Measurements from ENCODE around the gene PRR13.
"Not testable (repeated sequence)": the region's sequence is repeated elsewhere in the genome, so short reads cannot be mapped to it uniquely, and the experiment has no call there.

PRR13 gene

DNA sequence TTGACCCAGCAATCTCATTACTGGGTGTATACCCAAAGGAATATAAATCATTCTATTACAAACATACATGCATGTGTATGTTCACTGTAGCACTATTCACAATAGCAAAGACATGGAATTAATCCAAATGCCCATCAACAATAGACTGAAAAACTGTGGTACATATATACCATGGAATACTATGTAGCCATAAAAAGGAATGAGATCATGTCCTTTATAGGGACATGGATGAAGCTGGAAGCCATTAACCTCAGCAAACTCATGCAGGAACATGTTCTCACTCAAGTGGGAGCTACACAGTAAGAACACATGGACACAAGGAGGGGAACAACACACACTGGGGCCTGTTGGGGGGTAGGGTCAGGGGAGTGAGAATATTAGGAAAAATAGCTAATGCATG, 2.0 kb upstream of the PRR13 start:
- not testable (repeated sequence) for DNase-seq

DNA sequence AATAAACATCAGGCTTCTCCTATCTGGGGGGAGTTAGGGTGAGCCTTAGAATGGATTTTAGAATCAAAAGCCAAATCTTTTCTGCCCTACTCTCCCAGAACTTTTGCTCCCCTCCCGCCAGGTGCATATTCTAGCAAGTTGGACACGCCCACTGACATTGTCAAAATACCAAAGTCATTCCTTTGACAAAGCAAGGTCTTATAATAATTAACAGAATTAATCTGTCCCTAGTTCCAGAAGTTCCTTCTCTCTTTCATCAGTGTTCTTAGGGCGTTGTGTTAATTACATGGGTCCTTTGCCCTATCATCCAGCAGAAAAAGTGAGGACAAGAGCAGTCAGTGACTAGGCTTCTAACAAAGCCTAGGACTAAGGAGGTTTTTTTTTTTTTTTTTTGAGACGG, 2.4 kb downstream of the PRR13 start:
- no peak for DNase-seq

DNA sequence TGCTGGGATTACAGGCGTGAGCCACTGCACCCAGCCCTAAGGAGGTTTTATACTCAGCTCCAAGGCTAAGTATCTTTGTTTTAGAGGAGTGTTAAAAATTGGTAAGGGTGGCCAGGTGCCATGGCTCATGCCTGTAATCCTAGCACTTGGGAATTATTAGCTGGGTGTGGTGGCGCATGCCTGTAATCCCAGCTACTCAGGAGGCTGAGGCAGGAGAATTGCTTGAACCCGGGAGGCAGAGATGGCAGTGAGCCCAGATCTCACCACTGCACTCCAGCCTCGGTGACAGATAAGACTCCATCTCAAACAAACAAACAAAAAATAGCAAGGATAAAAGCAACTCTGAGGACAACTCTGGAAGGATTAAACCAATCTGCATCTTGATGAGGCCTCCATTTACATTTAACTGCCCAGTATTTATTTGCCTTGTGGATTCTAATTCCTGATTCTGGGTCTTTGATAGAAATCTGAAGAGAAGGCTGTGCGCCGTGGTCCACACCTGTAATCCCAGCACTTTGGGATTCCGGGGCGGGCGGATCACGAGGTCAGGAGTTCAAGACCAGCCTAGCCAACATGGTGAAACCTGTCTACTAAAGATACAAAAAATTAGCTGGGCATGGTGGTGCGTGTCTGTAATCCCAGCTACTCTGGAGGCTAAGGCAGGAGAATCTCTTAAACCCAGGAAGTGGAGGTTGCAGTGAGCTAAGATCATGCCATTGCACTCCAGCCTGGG, 3.2 kb downstream of the PRR13 start:
- DNase-seq = not testable (repeated sequence)

DNA sequence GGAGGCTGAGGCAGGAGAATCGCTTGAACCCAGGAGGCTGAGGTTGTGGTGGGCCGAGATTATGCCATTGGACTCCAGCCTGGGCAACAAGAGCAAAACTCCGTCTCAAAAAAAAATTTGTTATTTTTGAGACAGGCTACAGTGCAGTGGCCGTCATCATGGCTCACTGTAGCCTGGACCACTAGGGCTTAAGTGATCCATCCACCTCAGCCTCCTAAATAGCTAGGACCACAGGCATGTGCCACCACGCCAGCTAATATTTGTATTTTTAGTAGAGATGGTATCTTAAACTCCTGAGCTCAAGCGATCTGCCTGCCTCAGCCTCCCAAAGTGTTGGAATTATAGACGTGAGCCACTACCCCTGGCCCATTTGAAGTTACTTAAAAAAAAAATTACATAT, 9.4 kb downstream of the PRR13 start:
- no peak for DNase-seq

DNA sequence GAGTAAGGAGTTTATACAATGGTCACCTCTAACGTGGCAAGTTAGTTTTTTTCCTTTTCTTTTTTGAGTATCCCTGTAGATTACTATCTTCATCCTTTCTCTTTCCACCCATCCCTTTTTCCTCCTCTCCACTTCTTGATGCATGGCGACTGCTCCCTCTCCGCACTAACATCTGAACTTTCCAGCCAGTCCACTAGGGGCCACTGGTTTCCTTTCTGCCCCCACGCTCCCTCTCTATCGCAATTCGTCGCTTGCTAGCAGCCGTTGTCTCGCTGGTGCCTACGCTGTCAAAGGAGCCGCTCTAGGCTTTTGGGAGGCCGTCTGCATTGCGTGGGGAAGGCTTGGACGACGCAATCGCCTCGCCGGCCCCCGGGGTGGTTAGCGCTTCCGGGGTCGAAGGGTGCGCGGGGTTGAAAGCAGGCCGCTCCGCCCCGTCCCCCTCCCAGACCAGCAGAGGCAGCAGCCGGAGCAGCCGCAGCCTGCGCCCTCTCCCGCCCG, 10.2 kb downstream of the PRR13 start, which contains the start of gene PCBP2:
TSS of gene PCBP2 (plus strand) at position 442 of the 498 bp plus-strand sequence. CDS start 2,699 bp downstream, outside the sequence.
- peak; percentile 99 for DNase-seq

DNA sequence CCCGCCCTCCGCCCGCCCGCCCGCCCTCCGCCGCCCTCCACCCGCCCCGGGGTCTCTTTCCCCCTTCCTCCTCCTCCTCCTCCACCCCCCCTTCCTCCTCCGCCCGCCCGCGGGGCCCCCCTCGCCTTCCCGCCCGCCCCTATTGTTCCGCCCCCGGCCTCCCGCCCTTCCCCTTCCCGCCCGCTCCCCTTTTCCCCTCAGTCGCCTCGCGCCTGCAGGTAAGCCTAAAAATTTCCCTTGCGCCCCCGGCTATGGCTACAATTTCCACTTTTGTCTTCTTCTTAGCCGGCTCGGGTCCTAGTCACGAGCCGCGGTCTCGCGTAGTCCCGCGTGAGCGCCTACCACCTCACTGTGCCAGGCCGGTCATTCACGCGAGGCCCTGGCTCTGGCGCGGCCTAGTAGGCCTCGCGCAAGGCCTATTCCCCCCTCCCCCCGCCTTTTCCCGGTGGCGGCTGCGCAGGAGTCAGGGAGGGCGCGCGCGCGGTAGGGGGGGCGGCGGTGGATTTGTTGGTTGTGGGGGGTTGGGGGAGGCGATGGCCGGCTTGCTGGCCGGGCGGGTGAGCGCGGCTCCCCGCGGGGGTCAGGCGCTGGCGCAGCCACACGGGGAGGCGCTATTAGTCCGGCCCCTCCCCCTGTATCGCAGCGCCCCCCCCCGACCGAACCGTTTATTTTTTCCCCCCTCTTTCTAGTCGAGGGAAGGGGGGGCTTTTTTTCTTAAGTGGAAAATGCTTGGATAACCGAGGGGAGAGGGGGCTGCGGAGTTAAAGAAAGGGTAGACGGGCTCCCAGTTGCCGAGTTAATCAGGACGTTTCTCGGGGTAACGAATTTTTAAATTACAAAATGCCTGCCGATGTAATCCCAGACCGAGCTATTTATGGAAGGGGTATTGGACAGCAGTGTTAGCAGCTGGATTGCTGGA, 10.9 kb downstream of the PRR13 start:
- peak; percentile 76 for DNase-seq

DNA sequence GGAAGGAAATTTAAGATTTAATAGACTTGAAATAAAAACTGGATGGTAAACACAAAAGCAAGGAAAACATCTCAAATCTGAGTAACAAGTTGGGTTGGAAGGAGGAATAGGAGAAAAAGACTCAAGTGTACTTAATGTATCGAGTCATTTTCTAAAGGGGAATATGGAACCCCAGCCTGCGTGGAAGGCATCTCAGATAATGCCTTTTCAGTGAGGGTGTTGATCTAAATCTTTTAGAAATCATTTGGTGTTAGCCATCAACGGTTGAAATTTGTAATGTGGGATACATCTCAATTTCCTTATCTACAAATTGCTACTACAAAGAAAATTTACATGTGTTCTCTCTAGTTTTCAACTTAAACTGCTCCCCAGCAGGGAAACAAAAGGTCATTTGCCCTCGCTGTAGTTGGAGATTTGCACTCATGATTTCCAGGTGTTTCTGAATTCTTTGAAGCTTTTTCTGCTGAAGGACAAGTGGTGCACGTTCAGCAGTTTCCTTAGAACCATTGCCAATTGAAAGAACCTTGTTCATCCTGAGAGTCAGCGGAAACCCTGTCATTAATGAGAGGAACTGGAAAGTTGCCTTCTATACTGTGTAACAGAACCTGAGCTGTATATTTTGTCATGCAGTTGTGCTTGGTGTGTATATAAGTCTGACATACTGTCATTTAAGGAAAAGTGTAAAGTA, 12.6 kb downstream of the PRR13 start:
- no peak for DNase-seq

DNA sequence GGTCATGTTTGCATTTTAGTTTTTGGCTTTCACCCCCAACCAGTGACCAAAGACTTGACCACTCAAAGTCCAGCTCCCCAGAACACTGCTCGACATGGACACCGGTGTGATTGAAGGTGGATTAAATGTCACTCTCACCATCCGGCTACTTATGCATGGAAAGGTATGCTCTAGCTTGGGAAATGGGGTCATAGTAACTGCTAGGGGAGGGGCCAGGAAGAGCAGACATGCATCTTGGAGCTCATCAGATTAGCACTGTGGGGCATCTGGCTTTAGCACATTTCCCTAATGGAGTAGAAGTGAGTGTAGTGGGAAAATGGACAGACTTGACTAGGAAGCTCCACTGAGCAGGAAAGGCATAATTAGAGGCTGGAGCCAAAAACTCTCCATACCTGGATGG, 13.2 kb downstream of the PRR13 start:
- DNase-seq = no peak

DNA sequence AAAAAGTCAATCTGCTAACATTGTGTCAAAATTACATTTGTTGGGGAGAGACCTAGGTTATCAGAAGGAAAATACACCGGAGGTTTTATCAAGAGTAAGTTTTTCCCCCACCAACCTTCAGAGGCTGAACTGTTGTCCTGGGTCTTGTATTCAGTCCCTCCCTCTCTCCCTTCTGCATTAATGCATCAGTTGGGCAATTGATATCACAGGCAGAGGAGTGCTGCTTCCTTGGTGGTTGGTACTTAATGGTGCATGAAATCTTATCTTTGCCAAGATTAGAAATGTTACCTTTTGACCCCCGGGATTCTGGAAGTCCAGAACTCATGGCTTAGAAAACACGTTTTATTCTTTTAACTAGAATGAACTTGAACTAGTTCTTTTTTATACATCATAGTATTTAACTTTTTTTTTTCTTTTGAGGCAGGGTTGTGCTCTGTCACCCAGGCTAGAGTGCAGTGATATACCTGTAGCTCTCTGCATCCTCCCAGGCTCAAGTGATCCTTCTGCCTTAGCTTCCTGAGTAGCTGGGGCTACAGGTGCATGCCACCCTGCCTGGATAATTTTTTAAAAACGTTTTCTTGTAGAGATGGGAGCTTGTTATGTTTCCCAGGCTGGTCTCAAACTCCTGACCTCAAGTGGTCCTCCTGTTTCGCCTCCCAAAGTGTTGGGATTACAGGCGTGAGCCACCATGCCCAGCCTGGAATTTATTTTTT, 15.3 kb downstream of the PRR13 start:
- DNase-seq = no peak

DNA sequence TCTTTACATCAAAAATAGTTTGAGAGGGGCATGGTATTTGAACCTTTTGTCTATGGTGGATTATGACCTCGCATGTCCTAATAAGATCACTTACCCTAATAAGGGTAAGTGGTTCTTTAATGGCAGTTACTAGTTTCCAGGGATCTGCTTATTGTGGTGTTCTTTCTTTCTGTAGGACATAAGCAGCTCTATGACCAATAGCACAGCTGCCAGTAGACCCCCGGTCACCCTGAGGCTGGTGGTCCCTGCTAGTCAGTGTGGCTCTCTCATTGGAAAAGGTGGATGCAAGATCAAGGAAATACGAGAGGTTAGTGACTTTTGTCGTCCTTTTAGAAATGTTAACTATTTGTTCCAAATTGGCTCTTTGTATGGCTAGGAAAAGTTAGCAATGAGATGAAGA, 17.6 kb downstream of the PRR13 start:
- no peak for DNase-seq

DNA sequence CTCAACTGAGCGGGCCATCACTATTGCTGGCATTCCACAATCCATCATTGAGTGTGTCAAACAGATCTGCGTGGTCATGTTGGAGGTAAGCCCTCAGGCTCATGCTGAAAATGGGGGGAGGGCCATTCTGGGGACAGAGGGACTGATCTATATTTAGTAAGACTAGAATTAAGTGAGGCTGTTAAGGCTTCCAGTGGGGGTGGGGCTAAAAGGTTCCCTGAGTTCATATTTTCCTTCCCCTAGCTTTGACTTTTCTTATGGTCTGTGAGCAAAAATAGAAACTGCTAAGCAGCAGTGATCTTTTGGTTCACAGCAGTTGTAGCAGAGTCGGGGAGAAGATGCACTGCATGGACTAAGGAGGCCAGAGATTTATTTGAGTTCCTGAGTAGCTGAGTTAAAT, 19.5 kb downstream of the PRR13 start:
- DNase-seq = no peak

DNA sequence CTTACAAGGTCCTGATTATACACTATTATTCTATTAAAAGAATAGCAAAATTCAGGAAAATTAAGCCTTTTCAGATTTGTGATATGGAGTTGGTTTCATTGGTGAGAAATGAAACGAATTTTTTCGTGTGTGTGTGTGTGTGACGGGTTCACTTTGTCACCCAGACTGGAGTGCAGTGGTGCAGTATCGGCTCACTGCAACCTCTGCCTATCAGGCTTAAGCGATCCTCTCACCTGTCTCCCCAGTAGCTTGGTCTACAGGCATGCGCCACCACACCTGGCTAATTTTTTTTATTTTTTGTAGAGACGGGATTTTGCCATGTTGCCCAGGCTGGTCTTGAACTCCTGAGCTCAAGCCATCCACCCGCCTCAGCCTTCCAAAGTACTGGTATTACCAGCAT, 20.1 kb downstream of the PRR13 start:
- DNase-seq = no peak

DNA sequence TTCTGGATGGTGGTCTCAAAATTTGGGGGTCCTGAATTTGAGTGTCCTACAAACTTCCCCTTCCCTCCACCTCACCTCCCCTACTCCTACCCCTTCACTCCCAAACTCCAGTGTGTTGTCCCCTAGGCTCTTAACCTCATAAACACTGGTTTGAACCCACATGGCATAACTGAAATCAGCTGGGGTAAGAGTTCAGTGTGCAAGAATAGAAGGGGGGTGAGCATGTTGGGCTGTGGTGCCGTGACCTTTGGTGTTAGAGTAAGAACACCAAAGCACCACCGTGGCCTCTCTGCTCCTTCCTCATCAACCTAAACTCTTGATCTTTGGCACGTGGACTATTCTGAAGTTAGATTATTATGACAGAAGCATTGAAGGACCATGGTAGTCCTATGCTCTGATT, 21.4 kb downstream of the PRR13 start:
- no peak for DNase-seq

DNA sequence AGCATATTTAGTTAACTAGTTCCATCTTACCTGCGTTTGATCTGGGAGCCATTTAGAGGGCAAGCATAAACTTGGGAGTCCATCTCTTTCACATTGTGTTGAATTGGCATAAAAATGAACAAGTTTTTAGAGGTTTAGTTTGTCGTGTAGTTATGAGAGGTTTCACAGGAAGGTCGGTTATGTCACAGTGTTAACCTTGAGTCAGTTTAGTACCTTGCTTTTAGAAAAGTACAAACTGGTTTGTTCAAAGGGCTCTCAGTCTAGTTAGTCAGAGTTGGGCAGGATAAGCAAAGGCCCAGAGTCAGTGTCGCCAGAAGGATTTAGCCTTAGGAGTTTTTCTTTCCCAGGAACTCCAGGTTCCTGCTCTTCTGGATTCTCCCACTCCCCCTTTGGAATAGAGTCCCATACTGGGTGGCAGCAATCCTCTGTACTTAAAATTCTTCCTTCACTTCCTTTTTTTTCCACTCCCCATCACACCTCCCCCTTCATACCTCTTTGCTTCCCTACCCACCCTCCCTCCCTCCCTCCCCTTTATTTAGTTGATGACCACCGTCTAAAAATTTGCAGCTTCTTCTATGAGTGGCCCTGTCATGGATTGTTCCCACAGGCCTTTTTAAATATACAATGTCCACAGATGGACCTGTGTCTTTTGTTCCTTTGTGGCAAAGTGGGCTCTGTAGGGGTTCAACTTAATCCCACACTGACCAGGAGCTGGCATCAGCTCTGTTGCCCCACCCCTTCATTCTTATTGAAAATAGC, 22.4 kb downstream of the PRR13 start:
- DNase-seq = no peak

DNA sequence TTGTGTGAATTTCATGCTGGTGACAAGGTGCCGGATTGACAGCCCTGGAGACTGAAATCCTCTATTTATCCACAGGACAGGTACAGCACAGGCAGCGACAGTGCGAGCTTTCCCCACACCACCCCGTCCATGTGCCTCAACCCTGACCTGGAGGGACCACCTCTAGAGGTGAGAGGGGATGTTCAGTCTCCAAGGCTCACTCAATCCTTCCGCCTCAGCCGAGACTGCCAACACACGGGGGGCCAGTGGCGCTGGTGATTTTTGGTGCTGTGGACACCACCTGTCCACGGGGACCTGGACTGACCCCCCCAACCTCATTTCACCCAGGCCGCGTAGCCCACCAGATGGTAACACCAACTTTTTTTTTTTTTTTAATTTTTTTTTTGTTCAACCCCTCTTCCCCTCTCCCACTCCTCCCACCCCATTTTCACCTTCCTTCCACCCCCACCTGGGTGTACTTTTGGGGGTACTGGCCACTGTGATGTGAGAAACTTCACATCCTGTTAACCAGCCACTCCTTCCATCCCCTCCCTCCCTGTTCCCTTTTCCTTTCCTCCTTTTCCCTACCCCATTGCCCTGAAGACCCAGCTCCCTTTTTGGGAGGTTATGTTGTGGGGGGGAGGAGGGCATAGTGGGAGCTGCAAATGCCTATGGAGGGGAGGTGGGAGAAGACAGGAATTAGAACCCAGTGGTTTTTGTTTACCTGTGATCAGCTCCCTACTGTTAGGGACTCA, 23.3 kb downstream of the PRR13 start:
- no peak for DNase-seq

DNA sequence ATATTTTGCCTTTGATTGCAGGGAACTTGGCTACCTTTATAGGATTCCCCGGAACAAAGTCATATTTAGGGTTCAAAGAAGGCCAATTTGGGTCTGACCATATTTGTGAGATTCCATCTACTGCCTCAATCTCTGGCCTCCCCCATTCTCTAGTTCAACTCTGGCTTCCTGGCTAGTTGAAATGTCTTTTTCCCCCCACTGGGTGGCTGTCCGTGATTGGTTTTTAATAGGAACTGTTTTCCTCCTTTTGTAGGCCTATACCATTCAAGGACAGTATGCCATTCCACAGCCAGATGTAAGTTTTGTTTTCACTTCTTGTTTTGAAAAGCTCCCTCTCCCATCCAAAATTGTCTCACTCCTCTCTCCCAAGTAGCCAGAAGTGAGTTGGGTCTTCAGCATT, 24.1 kb downstream of the PRR13 start:
- DNase-seq = no peak

DNA sequence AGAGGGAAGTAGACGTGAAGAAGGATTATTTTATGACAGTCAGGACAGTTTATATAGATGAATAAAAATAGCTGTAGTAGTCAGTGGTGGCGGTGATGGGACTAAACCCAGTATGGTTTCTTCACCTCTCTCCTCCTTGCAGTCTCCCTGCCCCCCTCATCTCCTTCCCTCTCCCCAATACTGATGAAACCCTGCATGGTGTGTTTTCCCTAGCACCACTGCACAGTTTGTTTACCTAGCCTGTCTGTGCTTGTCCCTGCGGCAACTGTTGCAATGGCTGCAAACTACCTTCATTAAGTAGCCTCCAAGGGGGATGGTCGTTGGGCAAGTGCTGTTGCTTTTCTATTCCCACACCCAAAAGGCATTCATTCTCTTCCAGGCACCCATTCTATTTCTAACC, 25.1 kb downstream of the PRR13 start:
- no peak for DNase-seq

DNA sequence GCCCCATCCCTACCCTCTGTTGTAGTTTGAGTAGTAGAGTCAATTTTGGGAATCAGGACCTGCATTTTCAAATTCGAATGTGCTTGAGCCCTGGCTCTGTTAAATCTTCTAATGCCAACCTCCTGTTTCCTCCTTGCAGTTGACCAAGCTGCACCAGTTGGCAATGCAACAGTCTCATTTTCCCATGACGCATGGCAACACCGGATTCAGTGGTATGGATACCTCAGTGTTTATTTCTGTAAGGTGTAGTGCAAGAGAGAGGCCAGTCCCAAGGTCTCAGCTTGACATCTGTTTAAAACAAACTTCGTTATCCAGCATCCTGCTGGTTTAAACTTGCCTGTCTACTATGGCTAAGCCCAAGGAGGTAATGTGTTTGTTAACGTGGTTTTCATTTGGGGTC, 25.5 kb downstream of the PRR13 start:
- DNase-seq = no peak

DNA sequence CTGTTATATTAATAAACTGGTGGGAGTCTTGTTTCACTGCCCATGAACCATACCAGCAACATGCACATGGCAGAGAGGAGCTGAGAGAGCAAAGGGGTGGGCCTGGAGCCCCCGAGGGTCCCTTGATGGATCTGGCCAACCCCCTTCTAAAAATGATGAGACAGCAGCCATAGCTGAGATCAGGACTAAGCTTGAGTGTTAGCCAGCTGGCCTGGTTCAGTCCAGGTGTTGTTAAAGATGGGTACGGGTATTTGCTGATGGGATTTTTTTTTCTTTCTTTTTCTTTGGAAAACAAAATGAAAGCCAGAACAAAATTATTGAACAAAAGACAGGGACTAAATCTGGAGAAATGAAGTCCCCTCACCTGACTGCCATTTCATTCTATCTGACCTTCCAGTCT, 26.3 kb downstream of the PRR13 start:
- DNase-seq = no peak

DNA sequence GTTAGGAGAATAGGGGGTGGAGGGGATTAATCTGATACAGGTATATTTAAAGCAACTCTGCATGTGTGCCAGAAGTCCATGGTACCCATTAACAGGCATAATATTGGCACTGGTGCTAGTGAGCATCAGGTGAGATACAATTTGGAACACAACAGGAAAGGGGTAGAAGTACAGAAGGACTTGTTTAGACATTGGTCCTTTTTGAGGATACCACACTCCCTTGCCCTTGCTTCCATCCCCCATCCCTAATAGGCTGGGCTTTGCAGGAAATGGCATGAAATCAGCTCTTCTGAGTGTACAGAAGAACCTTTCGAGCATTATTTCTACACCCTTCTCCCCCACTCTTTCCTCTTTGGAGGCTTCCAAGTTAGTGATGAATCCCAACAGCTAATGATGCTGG, 26.7 kb downstream of the PRR13 start:
- no peak for DNase-seq

DNA sequence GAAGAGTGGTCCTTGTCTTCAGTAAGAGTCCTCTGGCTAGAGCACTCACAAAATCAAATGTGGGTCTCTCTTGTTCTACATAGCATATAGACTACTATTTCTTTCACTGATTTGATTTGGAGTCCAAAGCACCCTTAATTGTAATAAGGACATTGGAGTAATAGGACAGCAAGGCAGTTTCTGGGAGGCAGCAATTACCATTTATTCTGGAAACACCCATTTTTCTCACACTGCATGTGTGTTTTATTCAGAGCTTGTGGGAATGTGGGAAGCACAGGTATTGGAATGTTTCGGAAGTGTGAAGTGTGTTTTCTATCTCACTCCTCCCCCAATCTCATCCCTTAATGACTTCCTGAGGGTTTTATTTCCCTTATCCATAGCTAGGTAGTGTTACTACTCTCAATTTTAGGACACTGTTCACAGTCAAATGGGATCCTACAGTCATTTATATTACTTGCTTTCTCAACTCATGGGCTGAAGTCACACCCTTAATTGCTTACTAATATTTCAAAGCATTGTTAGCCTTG, 30.6 kb downstream of the PRR13 start:
- no peak for DNase-seq

Data from NCI-H2029 (cell line).